ENCODE data around the gene GTPBP8.

The GTPBP8 gene

GRCh38 chr3:113013593-113013992 is 22.8 kb downstream of the GTPBP8 start:
- Histone ChIP-seq H3K27ac (ENCODE audit: low read length) (no peak overlapping the region), H3K27me3 (ENCODE audit: low read depth, low read length) (no peaks in the 10 kb centered on the region), H3K9me3 (ENCODE audit: insufficient read depth, low read length) (no peaks in the 10 kb centered on the region), H3K4me3 (ENCODE audit: low read length) (no peak overlapping the region), H3K4me2 (ENCODE audit: low read length) (no peak overlapping the region), H3K9ac (ENCODE audit: low read length) (no peak overlapping the region), H4K20me1 (ENCODE audit: insufficient read depth, low read length) (0 out of 2 replicates have a peak, but pooled peaks cover 7% of the 10 kb centered on the region), H3K36me3 (replicated peaks; ENCODE audit: low read depth, low read length) (peaks cover 76% of the 10 kb centered on the region), H3K79me2 (ENCODE audit: low read length) (peaks cover 87% of the 10 kb centered on the region), H3K4me1 (ENCODE audit: low read length) (peaks cover 10% of the 10 kb centered on the region), H2AFZ (ENCODE audit: low read depth, low read length) (no peak overlapping the region)
- no peak for TF ChIP-seq CTCF (IDR thresholded peaks at IDR 0.05; ENCODE audit: low read depth, low read length)
- TF ChIP-seq EZH2phosphoT487 (IDR thresholded peaks at IDR 0.05; ENCODE audit: low read depth) = no peak

- Histone ChIP-seq H3K4me3 (ENCODE audit: low read length) (peak overlapping the region; percentile 89), H3K4me1 (ENCODE audit: low read length) (peaks cover 18% of the 10 kb centered on the region), H2AFZ (ENCODE audit: low read depth, low read length) (peak overlapping the region; percentile 86), H3K27ac (ENCODE audit: low read length) (peak overlapping the region; percentile 89), H3K79me2 (ENCODE audit: low read length) (peaks cover 59% of the 10 kb centered on the region), H3K4me2 (ENCODE audit: low read length) (peak overlapping the region; percentile 76), H3K9ac (ENCODE audit: low read length) (peak overlapping the region; percentile 93), H4K20me1 (ENCODE audit: insufficient read depth, low read length) (no peaks in the 10 kb centered on the region), H3K36me3 (replicated peaks; ENCODE audit: low read depth, low read length) (peaks cover 30% of the 10 kb centered on the region), H3K27me3 (ENCODE audit: low read depth, low read length) (no peaks in the 10 kb centered on the region), H3K9me3 (ENCODE audit: insufficient read depth, low read length) (no peaks in the 10 kb centered on the region)
- no peak for TF ChIP-seq CTCF (IDR thresholded peaks at IDR 0.05; ENCODE audit: low read depth, low read length)
- TF ChIP-seq EZH2phosphoT487 (IDR thresholded peaks at IDR 0.05; ENCODE audit: low read depth) = no peak
Measured at GRCh38 chr3:113018536-113019181, 27.9 kb downstream of the GTPBP8 start.

DNA sequence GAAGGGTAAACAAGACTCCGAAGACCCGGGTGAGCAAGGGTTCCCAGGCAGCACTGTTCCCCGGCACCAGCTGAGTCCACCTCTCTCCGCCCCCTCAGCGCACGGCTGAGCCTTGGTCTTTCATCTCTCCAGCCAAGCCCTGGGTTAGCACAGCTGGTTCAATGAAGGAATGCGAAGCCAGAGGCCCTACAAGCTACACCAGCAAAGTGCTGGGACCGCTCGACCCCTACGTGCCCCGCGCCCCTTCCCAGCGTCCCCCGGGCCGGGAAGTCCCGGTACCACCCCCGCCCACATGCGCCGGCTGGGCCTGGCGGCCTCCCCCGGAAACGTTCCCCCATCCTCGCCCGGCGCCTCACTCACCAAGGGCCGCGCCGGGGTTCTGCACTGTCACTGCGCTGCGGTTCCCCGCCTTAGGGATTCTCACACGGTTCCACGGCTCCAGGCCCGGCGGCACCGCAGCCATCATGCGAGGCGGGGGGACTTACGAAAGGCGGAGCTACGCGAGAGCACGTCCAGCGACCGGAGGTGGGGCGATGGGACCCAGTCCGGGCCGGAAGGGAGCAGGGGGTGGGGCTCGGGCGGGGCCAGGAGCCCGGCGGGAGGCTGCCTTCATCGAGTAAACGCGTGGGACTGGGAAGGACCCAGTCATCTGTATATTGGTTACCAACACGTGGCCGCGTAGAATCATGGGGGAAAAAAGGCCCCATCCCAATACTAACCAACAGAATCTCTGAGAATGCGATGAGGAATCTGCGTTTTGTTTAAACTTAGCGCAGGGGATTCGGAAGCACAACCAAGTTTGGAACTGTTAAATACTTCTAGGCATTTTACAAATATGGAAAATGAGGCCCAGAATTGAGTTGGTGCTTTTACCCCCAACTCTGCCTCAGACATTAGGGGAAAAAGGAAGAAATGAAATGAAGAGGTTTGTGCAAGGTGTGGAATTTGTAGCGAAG is 28.7 kb downstream of the GTPBP8 start:
- peak overlapping the region; percentile 86 for H2AFZ ChIP-seq (ENCODE audit: low read depth, low read length)
- peak overlapping the region; percentile 76 for H3K4me2 ChIP-seq (ENCODE audit: low read length)
- H3K27ac ChIP-seq (ENCODE audit: low read length) = peak overlapping the region; percentile 89
- H3K9ac ChIP-seq (ENCODE audit: low read length) = peak overlapping the region; percentile 93
- peaks cover 18% of the 10 kb centered on the region for H3K4me1 ChIP-seq (ENCODE audit: low read length)
- no peaks in the 10 kb centered on the region for H4K20me1 ChIP-seq (ENCODE audit: insufficient read depth, low read length)
- H3K27me3 ChIP-seq (ENCODE audit: low read depth, low read length) = no peaks in the 10 kb centered on the region
- no peak for TF ChIP-seq EZH2phosphoT487 (IDR thresholded peaks at IDR 0.05; ENCODE audit: low read depth)
- no peak for TF ChIP-seq CTCF (IDR thresholded peaks at IDR 0.05; ENCODE audit: low read depth, low read length)
- H3K36me3 ChIP-seq (replicated peaks; ENCODE audit: low read depth, low read length) = peaks cover 25% of the 10 kb centered on the region
- peak overlapping the region; percentile 89 for H3K4me3 ChIP-seq (ENCODE audit: low read length)
- no peaks in the 10 kb centered on the region for H3K9me3 ChIP-seq (ENCODE audit: insufficient read depth, low read length)
- H3K79me2 ChIP-seq (ENCODE audit: low read length) = peaks cover 55% of the 10 kb centered on the region

GRCh38 chr3:113021471-113021870 is 30.7 kb downstream of the GTPBP8 start:
- H3K9ac ChIP-seq (ENCODE audit: low read length) = no peak overlapping the region
- no peak for TF ChIP-seq EZH2phosphoT487 (IDR thresholded peaks at IDR 0.05; ENCODE audit: low read depth)
- peaks cover 36% of the 10 kb centered on the region for H3K79me2 ChIP-seq (ENCODE audit: low read length)
- no peak overlapping the region for H3K4me2 ChIP-seq (ENCODE audit: low read length)
- H3K27me3 ChIP-seq (ENCODE audit: low read depth, low read length) = no peaks in the 10 kb centered on the region
- H2AFZ ChIP-seq (ENCODE audit: low read depth, low read length) = no peak overlapping the region
- no peaks in the 10 kb centered on the region for H3K9me3 ChIP-seq (ENCODE audit: insufficient read depth, low read length)
- peaks cover 9% of the 10 kb centered on the region for H3K36me3 ChIP-seq (replicated peaks; ENCODE audit: low read depth, low read length)
- H3K27ac ChIP-seq (ENCODE audit: low read length) = no peak overlapping the region
- peaks cover 18% of the 10 kb centered on the region for H3K4me1 ChIP-seq (ENCODE audit: low read length)
- no peaks in the 10 kb centered on the region for H4K20me1 ChIP-seq (ENCODE audit: insufficient read depth, low read length)
- H3K4me3 ChIP-seq (ENCODE audit: low read length) = no peak overlapping the region

All from OCI-LY3 (cell line).